HFFc6 (cell line): Measurements from ENCODE around the gene BLOC1S1. TPM values are rescaled to one million over a fixed set of nuclear protein-coding genes. Genes with fewer than 3 reads are reported as not detected.

Experiments
- DNase-seq: peaks from one replicate; pipeline ENCODE4 v3.0.0-alpha.2; 2018
- H3K27ac Mint-ChIP-seq: 2 replicates; pipeline ENCODE4 v1.8.0; 2020; ENCODE audit warnings: mild to moderate bottlenecking, mixed read lengths
- H3K27me3 Mint-ChIP-seq: 2 replicates; pipeline ENCODE4 v1.8.0; 2021; ENCODE audit warnings: mild to moderate bottlenecking, moderate library complexity, mixed read lengths; ENCODE audit not compliant: insufficient read depth
- H3K36me3 Mint-ChIP-seq: 2 replicates; pipeline ENCODE4 v1.8.0; 2021; ENCODE audit warnings: low read depth, mixed read lengths
- H3K4me1 Mint-ChIP-seq: 2 replicates; pipeline ENCODE4 v1.8.0; 2020; ENCODE audit warnings: low read depth, mixed read lengths
- H3K4me3 Mint-ChIP-seq: 2 replicates; pipeline ENCODE4 v1.8.0; 2020; ENCODE audit warnings: mild to moderate bottlenecking, moderate library complexity, mixed read lengths
- H3K9me3 Mint-ChIP-seq: 2 replicates; pipeline ENCODE4 v1.8.0; 2020; ENCODE audit warnings: mild to moderate bottlenecking, mixed read lengths
- total RNA-seq, 6 experiments: library from RNA; stranded (reverse); fragmentation: NEBNext Ultra II Directional; extraction: Animal tissue kit (Norgen Biotek cat#: 25700); gene quantifications; 2 replicates in 1 of 6; 3 replicates in 5 of 6; pipeline ENCODE4 v1.2.3, GENCODE V29; 2021
- TF ChIP-seq, protein P1 (sequence below): fragments of 200-600 bp; sonication (generic); IDR thresholded peaks from 2 replicates; pipeline ENCODE4 v1.5.0; 2021; ENCODE audit warnings: antibody characterized with exemption, mild to moderate bottlenecking

The BLOC1S1 gene
- total RNA-seq, 6 experiments from 2014 or later: 87.4 to 113 (median 104) TPM

DNA sequence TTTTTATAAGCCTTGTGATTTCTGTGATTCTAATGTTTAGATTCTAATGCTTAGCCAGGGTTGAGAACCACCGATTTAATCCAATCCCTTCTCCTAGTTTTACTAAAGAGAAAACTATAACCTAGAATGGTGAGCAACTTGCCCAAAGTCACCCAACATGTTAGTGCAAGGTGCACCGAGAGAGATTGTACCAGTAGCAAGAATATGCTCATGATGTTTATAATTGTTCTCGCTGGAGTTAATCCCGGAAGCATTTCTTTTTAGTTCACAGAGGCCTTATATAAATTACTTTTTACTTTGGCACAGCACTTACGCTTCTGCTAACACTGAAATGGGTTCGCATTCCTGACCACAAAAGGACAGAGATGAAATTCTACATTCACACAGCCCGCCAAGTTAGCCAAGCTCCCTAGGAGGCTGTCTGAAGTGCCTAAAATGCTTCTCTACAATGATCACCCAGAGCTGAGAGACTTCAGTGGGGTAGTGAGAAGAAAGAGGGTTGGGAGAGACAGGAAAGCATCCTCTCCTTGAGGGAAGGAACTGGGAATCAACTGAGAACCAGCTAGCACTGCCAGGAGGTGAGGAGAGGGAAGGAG, 579 bp upstream of the BLOC1S1 start:
- TF ChIP-seq, protein P1, sequence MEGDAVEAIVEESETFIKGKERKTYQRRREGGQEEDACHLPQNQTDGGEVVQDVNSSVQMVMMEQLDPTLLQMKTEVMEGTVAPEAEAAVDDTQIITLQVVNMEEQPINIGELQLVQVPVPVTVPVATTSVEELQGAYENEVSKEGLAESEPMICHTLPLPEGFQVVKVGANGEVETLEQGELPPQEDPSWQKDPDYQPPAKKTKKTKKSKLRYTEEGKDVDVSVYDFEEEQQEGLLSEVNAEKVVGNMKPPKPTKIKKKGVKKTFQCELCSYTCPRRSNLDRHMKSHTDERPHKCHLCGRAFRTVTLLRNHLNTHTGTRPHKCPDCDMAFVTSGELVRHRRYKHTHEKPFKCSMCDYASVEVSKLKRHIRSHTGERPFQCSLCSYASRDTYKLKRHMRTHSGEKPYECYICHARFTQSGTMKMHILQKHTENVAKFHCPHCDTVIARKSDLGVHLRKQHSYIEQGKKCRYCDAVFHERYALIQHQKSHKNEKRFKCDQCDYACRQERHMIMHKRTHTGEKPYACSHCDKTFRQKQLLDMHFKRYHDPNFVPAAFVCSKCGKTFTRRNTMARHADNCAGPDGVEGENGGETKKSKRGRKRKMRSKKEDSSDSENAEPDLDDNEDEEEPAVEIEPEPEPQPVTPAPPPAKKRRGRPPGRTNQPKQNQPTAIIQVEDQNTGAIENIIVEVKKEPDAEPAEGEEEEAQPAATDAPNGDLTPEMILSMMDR: no peak
- no peak for DNase-seq
- Mint-ChIP-seq H3K9me3 (no peaks in the 10 kb centered on the region), H3K4me1 (peaks cover 72% of the 10 kb centered on the region), H3K27ac (peak overlapping the region; percentile 90), H3K36me3 (no peaks in the 10 kb centered on the region), H3K27me3 (peaks cover 10% of the 10 kb centered on the region), H3K4me3 (peak overlapping the region; percentile 92)

DNA sequence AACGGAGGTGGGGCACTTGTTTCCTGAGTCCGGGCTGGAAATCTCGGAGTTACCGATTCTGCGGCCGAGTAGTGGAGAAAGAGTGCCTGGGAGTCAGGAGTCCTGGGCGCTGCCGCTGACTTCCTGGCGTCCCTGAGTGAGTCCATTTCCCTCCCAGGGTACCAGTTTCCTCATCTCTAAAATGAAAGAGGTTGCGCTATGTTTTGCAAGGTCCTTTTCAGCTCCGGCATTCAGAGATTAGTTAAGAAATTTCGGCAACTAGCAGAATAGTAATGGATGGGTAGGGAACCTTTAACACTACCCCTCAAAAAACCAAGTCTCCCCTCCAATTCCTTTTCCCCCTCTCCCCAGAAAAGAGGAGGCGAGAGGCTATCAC, 724 bp downstream of the BLOC1S1 start:
- Mint-ChIP-seq H3K9me3 (no peaks in the 10 kb centered on the region), H3K27me3 (peaks cover 14% of the 10 kb centered on the region), H3K36me3 (no peaks in the 10 kb centered on the region), H3K4me3 (peak overlapping the region; percentile 92), H3K27ac (peak overlapping the region; percentile 90), H3K4me1 (peaks cover 85% of the 10 kb centered on the region)
- DNase-seq: no peak
- TF ChIP-seq, protein P1: no peak

DNA sequence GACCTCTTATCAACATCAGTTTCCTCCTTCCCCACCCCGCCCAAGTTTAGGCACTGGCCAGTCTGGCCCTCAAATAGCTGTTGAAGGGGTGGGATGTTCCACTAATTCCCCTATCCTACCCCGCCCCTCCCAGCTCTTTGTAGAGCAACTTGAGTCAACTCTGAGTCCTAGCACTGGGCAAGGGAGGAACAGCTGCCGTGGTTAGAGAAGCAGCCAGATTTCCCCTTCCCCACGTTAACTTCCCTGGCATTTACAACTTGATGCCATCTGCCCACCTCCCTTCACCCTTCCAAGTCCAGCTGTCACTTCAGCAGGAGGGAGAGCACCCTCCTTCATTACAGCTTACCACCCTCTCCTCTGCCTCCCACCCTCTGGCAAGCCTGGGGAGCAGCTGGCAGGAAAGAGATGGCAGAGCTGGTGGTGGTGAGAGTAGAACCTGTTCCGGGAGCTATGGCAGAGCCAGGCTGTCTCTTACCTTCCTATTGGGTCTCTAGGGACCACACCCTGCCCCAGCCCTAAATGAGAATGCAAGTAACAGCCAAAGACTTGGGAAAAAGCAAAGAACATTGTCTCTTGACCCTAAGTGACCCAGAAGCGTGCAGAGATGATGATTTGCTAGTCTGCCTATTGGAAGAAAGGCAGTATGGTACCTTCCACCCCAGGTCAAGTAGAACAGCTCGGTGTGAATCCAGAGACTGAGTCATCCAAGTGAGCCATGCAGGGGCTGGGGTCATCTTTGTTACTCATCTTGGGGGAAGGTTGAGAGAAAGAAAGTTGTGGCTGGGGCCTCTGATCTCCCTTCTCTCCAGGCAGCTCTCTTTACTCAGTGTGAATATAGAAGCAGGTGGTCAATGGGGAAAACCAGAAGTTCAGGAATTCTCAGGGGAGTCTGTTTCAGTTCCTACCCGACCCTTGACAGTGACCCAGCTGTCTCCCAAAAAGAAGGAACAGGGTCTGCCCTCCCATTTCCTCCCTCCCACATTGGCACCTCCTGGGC, 1.5 kb downstream of the BLOC1S1 start:
- Mint-ChIP-seq H3K27ac (peak overlapping the region; percentile 90), H3K27me3 (peaks cover 15% of the 10 kb centered on the region), H3K4me1 (peaks cover 87% of the 10 kb centered on the region), H3K9me3 (no peaks in the 10 kb centered on the region), H3K36me3 (no peaks in the 10 kb centered on the region), H3K4me3 (peak overlapping the region; percentile 92)
- TF ChIP-seq, protein P1: no peak
- peak; percentile 57 for DNase-seq

DNA sequence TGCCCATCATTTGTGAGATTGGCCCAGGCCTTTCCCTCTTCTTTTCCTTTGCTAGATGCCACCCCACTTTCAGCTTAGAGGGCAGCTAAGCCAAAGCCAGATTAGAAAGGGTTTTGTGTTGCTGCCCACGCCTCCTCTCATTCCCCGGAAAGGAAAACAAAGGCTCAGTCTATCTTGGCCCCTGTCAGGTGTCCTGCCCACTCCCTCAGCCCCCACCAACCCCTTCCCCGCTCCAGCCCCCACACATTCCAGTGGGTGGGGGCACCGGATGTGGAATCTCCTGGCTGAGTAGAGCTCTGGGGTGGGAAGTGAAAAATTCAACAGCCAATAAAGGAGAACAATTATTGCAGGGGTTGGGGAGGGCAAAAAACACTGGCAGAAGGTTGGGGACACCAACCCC, 2.2 kb downstream of the BLOC1S1 start:
- Mint-ChIP-seq H3K27ac (peak overlapping the region; percentile 90), H3K4me3 (peak overlapping the region; percentile 92), H3K9me3 (no peaks in the 10 kb centered on the region), H3K27me3 (peaks cover 15% of the 10 kb centered on the region), H3K36me3 (peaks cover under 1% of the 10 kb centered on the region), H3K4me1 (peaks cover 80% of the 10 kb centered on the region)
- TF ChIP-seq, protein P1: no peak
- no peak for DNase-seq

DNA sequence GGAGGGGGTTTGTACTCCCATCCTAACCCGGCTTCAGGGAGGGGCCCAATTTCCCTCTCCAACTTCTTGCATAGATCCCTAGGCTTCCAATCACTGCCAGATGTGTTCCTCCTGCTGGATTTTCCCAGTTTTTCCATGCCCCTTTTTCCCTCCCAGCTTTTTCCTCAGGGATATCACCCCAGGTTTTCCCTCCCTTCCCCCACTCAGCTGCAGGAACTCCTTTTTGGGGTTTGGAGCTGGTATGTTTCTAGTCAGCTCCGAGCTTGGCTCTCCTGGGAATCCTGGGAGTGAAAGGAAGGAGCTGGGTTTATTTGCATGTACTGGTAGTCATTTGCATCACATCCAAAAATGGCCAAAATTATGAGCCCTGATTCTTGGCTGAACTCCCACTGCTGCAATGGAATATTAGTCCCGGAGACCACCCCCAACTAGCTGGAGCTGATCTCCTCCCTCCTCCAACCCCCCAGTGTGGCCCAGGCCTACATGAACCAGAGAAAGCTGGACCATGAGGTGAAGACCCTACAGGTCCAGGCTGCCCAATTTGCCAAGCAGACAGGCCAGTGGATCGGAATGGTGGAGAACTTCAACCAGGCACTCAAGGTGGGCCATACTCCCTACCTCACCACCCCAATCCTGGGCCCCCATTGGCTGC, 2.9 kb downstream of the BLOC1S1 start:
- Mint-ChIP-seq H3K4me1 (peaks cover 80% of the 10 kb centered on the region), H3K27ac (peak overlapping the region; percentile 90), H3K4me3 (peak overlapping the region; percentile 92), H3K27me3 (peaks cover 18% of the 10 kb centered on the region), H3K36me3 (peaks cover 8% of the 10 kb centered on the region), H3K9me3 (no peaks in the 10 kb centered on the region)
- TF ChIP-seq, protein P1: no peak
- DNase-seq: no peak
